Esophagus muscularis mucosa (tissue), 3 donors: ENCODE results near the gene NCKAP5.

Experiments used
- EP300 ChIP-seq: sonication (generic); formaldehyde crosslinking; IDR thresholded peaks from one replicate; pipeline ENCODE4 v1.6.1; 2017; ENCODE audit warnings: antibody characterized with exemption
- TF ChIP-seq, protein P1 (sequence below), 3 experiments: fragments of 200-600 bp in 2 of 3; fragments of 450-650 bp in 1 of 3; sonication (generic) in 2 of 3; IDR thresholded peaks; one replicate each; pipeline ENCODE4 v1.5.1; 2017 to 2019; ENCODE audit warnings: antibody characterized with exemption in 3 of 3, mild to moderate bottlenecking in 2 of 3, moderate library complexity in 1 of 3

DNA sequence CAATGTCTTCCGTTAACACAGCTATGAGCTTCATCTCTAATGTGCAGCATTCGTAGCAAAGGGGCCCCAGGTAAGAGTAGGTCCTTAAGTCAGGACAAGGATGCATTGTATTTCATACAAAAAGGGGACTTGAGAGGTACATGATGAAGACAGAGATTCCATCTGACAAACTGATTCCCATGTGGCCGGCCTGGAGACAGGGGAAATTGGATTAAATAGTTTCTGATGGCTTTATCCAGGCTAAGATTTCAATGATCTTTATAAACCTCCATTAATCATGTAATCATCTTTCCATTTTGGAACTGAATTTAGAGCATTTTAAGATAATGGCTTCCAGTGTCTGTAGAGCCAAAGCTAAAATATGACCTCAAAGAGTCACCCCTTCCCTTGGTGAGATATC lies 111.3 kb downstream of the NCKAP5 start:
- TF ChIP-seq EP300 = no peak
- TF ChIP-seq, protein P1, sequence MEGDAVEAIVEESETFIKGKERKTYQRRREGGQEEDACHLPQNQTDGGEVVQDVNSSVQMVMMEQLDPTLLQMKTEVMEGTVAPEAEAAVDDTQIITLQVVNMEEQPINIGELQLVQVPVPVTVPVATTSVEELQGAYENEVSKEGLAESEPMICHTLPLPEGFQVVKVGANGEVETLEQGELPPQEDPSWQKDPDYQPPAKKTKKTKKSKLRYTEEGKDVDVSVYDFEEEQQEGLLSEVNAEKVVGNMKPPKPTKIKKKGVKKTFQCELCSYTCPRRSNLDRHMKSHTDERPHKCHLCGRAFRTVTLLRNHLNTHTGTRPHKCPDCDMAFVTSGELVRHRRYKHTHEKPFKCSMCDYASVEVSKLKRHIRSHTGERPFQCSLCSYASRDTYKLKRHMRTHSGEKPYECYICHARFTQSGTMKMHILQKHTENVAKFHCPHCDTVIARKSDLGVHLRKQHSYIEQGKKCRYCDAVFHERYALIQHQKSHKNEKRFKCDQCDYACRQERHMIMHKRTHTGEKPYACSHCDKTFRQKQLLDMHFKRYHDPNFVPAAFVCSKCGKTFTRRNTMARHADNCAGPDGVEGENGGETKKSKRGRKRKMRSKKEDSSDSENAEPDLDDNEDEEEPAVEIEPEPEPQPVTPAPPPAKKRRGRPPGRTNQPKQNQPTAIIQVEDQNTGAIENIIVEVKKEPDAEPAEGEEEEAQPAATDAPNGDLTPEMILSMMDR (IDR thresholded peaks at IDR 0.05) = no peak
